ENCODE results near the gene PHTF1. TPM values are rescaled to one million over a fixed set of nuclear protein-coding genes. Genes with fewer than 3 reads are reported as not detected.
"Not testable (repeated sequence)": the region's sequence is repeated elsewhere in the genome, so short reads cannot be mapped to it uniquely, and the experiment has no call there.

PHTF1 gene
- total RNA-seq, 1 donor from 2014 or later = 23.9 TPM

DNA sequence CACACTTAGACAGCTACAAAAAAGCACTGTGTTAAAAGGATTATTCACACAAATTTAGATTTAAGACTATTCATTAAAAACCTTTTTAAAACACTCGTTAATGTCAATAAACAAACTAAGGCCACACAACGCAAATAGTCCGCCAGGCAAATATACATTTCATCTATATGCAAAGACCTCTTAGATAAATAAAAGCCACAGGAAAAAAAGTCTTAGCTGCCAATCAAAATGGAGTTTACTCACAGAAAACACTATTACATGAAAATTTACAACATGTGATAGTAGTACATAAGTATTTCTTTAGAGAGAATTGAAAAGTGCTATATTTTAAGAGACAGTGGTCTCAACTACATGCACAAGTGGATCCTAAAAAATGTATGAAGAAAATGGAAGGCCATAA lies 2.7 kb upstream of the PHTF1 start:
- TF ChIP-seq, protein P1, sequence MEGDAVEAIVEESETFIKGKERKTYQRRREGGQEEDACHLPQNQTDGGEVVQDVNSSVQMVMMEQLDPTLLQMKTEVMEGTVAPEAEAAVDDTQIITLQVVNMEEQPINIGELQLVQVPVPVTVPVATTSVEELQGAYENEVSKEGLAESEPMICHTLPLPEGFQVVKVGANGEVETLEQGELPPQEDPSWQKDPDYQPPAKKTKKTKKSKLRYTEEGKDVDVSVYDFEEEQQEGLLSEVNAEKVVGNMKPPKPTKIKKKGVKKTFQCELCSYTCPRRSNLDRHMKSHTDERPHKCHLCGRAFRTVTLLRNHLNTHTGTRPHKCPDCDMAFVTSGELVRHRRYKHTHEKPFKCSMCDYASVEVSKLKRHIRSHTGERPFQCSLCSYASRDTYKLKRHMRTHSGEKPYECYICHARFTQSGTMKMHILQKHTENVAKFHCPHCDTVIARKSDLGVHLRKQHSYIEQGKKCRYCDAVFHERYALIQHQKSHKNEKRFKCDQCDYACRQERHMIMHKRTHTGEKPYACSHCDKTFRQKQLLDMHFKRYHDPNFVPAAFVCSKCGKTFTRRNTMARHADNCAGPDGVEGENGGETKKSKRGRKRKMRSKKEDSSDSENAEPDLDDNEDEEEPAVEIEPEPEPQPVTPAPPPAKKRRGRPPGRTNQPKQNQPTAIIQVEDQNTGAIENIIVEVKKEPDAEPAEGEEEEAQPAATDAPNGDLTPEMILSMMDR (IDR thresholded peaks at IDR 0.05) = no peak
- no peak for DNase-seq (ENCODE audit: low spot score)
- peaks cover 5% of the 10 kb centered on the region for H3K36me3 Mint-ChIP-seq (ENCODE audit: low read depth)
- H3K4me3 Mint-ChIP-seq (ENCODE audit: unreplicated experiment) = no peak overlapping the region
- H3K27me3 Mint-ChIP-seq (ENCODE audit: low read depth) = no peaks in the 10 kb centered on the region
- H3K9me3 Mint-ChIP-seq (ENCODE audit: low read depth) = no peaks in the 10 kb centered on the region
- peaks cover 20% of the 10 kb centered on the region for H3K4me1 Mint-ChIP-seq (ENCODE audit: low read depth)
- no peak overlapping the region for H3K27ac Mint-ChIP-seq (ENCODE audit: unreplicated experiment)

- peaks cover 29% of the 10 kb centered on the region for H3K4me1 Mint-ChIP-seq (ENCODE audit: low read depth)
- H3K27ac Mint-ChIP-seq (ENCODE audit: unreplicated experiment) = peak overlapping the region; percentile 96
- no peaks in the 10 kb centered on the region for H3K9me3 Mint-ChIP-seq (ENCODE audit: low read depth)
- H3K36me3 Mint-ChIP-seq (ENCODE audit: low read depth) = peaks cover 5% of the 10 kb centered on the region
- DNase-seq (ENCODE audit: low spot score) = no peak
- H3K27me3 Mint-ChIP-seq (ENCODE audit: low read depth) = no peaks in the 10 kb centered on the region
- H3K4me3 Mint-ChIP-seq (ENCODE audit: unreplicated experiment) = peak overlapping the region; percentile 90
- TF ChIP-seq, protein P1 (IDR thresholded peaks at IDR 0.05) = no peak
Observed at GRCh38 chr1:113760102-113761080, 1.1 kb upstream of the PHTF1 start.

DNA sequence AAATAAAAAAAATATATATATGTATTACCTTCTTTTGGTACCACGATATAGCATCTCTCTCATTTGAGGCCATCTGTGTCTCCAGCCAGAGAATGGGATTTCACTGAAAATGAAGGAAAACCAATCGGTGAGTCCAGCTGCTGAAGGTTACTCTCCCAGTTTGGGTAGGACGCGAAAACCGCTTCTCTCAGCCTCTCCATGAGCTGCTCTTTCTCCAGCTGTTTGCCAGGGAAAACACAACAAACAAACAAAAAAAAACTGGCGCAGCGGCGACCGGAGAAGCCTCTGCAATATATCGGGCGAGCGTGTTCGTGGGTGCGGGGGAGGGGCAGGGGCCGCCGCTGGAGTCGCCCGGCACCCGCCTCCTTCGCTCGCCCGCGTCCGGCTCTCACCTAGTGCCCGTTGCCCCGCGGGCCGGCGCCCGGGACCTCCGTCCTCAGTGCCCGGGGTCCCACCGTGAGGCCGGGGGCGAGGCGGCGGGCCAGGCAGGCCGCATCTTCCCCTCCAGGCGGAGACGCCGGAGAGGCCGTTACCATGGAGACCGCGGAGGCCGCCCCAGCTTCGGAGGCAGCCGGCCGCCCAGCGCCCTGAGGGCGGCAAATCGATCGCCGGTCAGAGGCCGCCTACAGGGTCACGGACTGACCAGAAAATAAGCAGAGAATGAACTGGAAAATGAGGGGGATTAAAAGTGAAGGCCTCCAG lies 504 bp downstream of the PHTF1 start:
- no peak for DNase-seq (ENCODE audit: low spot score)

DNA sequence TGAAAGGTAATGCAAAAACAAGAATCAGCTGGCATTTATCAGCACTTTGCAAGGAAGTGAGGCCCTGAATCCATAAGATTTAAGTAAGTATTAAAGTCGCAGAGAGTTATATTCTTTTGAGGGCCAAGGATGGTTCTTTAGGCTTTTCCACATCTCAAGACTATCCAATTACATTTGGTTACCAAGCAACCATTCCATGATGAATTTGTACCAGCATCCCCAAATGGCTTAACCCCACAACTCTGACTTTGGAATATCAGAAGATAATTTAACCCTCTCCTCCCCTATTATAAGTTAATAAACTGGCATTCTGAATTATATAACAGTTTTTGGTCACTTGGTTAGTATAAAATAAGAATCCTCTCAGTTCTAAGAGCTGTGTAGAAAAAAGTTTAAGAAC lies 2.8 kb downstream of the PHTF1 start:
- Mint-ChIP-seq H3K4me3 (ENCODE audit: unreplicated experiment) (no peak overlapping the region), H3K4me1 (ENCODE audit: low read depth) (peaks cover 27% of the 10 kb centered on the region), H3K36me3 (ENCODE audit: low read depth) (peaks cover 7% of the 10 kb centered on the region), H3K27me3 (ENCODE audit: low read depth) (no peaks in the 10 kb centered on the region), H3K9me3 (ENCODE audit: low read depth) (no peaks in the 10 kb centered on the region), H3K27ac (ENCODE audit: unreplicated experiment) (no peak overlapping the region)
- TF ChIP-seq, protein P1 (IDR thresholded peaks at IDR 0.05) = no peak
- no peak for DNase-seq (ENCODE audit: low spot score)

More for the DNA sequence above, 504 bp downstream of the PHTF1 start:
- Mint-ChIP-seq H3K9me3 (ENCODE audit: low read depth) (no peaks in the 10 kb centered on the region), H3K36me3 (ENCODE audit: low read depth) (peaks cover 5% of the 10 kb centered on the region), H3K4me1 (ENCODE audit: low read depth) (peaks cover 27% of the 10 kb centered on the region), H3K4me3 (ENCODE audit: unreplicated experiment) (peak overlapping the region; percentile 90), H3K27ac (ENCODE audit: unreplicated experiment) (peak overlapping the region; percentile 96), H3K27me3 (ENCODE audit: low read depth) (no peaks in the 10 kb centered on the region)
- TF ChIP-seq, protein P1 (IDR thresholded peaks at IDR 0.05) = no peak

DNA sequence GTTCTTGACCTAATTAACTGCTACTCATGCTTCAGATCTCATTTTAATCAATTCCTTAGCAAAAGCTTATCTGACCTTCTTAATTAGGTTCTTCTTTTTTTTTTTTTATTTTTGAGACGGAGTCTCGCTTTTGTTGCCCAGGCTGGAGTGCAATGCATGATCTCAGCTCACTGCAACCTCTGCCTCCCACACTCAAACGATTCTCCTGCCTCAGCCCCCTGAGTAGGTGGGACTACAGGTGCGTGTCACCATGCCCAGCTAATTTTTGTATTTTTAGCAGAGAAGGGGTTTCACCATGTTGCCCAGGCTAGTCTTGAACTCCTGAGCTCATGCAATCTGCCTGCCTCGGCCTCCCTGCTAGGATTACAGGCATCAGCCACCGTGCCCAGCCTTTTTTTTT lies 6.0 kb downstream of the PHTF1 start:
- not testable (repeated sequence) for H3K27ac Mint-ChIP-seq (ENCODE audit: unreplicated experiment)

More for the DNA sequence above, 6.0 kb downstream of the PHTF1 start:
- H3K27me3 Mint-ChIP-seq (ENCODE audit: low read depth); DNase-seq (ENCODE audit: low spot score); H3K9me3 Mint-ChIP-seq (ENCODE audit: low read depth); H3K36me3 Mint-ChIP-seq (ENCODE audit: low read depth); H3K4me3 Mint-ChIP-seq (ENCODE audit: unreplicated experiment): not testable (repeated sequence)
- H3K4me1 Mint-ChIP-seq (ENCODE audit: low read depth) = peaks cover 21% of the 10 kb centered on the region

All from chondrocyte (in vitro differentiated cells).